ENCODE results near the gene DIS3. TPM values are rescaled to one million over a fixed set of nuclear protein-coding genes. Genes with fewer than 3 reads are reported as not detected.

The DIS3 gene
- total and polyA plus RNA-seq, 7 donors, result 5.4 to 24.5 (median 13.6) TPM

- WGBS, 2 donors, result 93% methylated on average over 6 of the region's 6 CpGs
- no peak for DNase-seq
- Histone ChIP-seq H3K27me3 (no peaks in the 10 kb centered on the region), H3K4me3 (no peak overlapping the region), H3K9me3 (no peaks in the 10 kb centered on the region), H3K36me3 (peaks cover 6 to 70% (median 33%) of the 10 kb centered on the region in 4 donors), H3K27ac (no peak overlapping the region), H3K4me1 (no peaks in the 10 kb centered on the region)
- intact Hi-C loops (cut with DNase I), result no loop called here
- no peak for TF ChIP-seq POLR2AphosphoS5 (IDR thresholded peaks at IDR 0.05)
These were observed 27.6 kb downstream of the DIS3 start for GRCh38 chr13:72754111-72754510.

GRCh38 chr13:72751220-72751619 is 30.5 kb downstream of the DIS3 start:
- peaks cover 0 to 65% (median 12%) of the 10 kb centered on the region in 4 donors for H3K36me3 ChIP-seq
- no peaks in the 10 kb centered on the region for H3K4me1 ChIP-seq
- no peaks in the 10 kb centered on the region for H3K9me3 ChIP-seq
- intact Hi-C loops (cut with DNase I), result no loop called here
- DNase-seq, result no peak
- no peaks in the 10 kb centered on the region for H3K27me3 ChIP-seq
- no peak overlapping the region for H3K27ac ChIP-seq
- no peak overlapping the region for H3K4me3 ChIP-seq
- TF ChIP-seq EP300 (IDR thresholded peaks at IDR 0.05), result no peak
- TF ChIP-seq, protein P1, sequence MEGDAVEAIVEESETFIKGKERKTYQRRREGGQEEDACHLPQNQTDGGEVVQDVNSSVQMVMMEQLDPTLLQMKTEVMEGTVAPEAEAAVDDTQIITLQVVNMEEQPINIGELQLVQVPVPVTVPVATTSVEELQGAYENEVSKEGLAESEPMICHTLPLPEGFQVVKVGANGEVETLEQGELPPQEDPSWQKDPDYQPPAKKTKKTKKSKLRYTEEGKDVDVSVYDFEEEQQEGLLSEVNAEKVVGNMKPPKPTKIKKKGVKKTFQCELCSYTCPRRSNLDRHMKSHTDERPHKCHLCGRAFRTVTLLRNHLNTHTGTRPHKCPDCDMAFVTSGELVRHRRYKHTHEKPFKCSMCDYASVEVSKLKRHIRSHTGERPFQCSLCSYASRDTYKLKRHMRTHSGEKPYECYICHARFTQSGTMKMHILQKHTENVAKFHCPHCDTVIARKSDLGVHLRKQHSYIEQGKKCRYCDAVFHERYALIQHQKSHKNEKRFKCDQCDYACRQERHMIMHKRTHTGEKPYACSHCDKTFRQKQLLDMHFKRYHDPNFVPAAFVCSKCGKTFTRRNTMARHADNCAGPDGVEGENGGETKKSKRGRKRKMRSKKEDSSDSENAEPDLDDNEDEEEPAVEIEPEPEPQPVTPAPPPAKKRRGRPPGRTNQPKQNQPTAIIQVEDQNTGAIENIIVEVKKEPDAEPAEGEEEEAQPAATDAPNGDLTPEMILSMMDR (IDR thresholded peaks at IDR 0.05), result no peak
- no peak for TF ChIP-seq POLR2AphosphoS5 (IDR thresholded peaks at IDR 0.05)
- TF ChIP-seq POLR2A (IDR thresholded peaks at IDR 0.05), result no peak

DNA sequence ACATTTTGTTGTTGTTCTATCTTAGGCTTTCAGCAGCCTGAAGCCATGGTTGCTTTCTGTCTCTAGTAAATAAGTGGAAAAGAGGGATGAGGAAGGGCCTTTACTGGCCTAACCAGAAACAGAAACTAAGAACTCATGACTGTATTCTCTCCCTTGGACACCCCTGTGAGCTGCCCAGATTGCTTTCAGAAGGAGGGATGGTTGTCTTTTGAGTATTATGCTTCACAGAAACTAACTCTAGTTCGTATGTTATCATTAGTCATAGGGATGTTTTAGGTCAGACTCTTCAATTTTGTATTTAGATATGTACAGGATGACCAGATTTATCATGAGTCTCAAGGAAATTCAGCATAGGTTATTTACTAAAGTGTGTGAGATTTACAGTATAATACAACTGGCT is 36.4 kb downstream of the DIS3 start:
- Histone ChIP-seq H3K9me3 (no peaks in the 10 kb centered on the region), H3K36me3 (peaks cover 0 to 45% (median 4%) of the 10 kb centered on the region in 4 donors)
- WGBS, 2 donors, result 79 to 87% methylated on average over 1 of the region's 1 CpG

GRCh38 chr13:72740015-72740414 is 41.7 kb downstream of the DIS3 start:
- DNase-seq, result no peak
- H3K9me3 ChIP-seq, result no peaks in the 10 kb centered on the region
- intact Hi-C loops (cut with DNase I), result no loop called here
- WGBS, 2 donors, result 80 to 84% methylated on average over 1 of the region's 1 CpG
- peak overlapping the region in 1 of 4 donors; percentile 8 for H3K27ac ChIP-seq
- H3K4me3 ChIP-seq, result no peak overlapping the region
- peaks cover 0 to 12% (median 4%) of the 10 kb centered on the region in 4 donors for H3K36me3 ChIP-seq
- peaks cover 0 to 16% (median 14%) of the 10 kb centered on the region in 4 donors for H3K4me1 ChIP-seq
- TF ChIP-seq POLR2A (IDR thresholded peaks at IDR 0.05) (no peak), POLR2AphosphoS5 (IDR thresholded peaks at IDR 0.05) (peak in 2 of 4 donors; percentile 37 to 53)
- TF ChIP-seq, protein P1 (IDR thresholded peaks at IDR 0.05), result no peak
- no peaks in the 10 kb centered on the region for H3K27me3 ChIP-seq

More for the DNA sequence above, 36.4 kb downstream of the DIS3 start:
- Histone ChIP-seq H3K27ac (no peak overlapping the region), H3K4me3 (no peak overlapping the region), H3K27me3 (no peaks in the 10 kb centered on the region), H3K4me1 (peaks cover 0 to 5% (median 5%) of the 10 kb centered on the region in 4 donors)
- TF ChIP-seq POLR2A (IDR thresholded peaks at IDR 0.05) (no peak), EP300 (IDR thresholded peaks at IDR 0.05) (no peak), POLR2AphosphoS5 (IDR thresholded peaks at IDR 0.05) (no peak)
- TF ChIP-seq, protein P1 (IDR thresholded peaks at IDR 0.05), result no peak
- no peak for DNase-seq
- intact Hi-C loops (cut with DNase I), result no loop called here

- no peak for DNase-seq
- 19 to 72% methylated on average over 3 of the region's 3 CpGs for WGBS, 2 donors
- Histone ChIP-seq H3K27ac (no peak overlapping the region), H3K36me3 (peaks cover 0 to 7% (median 0%) of the 10 kb centered on the region in 4 donors), H3K27me3 (no peaks in the 10 kb centered on the region), H3K4me1 (peaks cover 0 to 16% (median 14%) of the 10 kb centered on the region in 4 donors), H3K4me3 (no peak overlapping the region), H3K9me3 (no peaks in the 10 kb centered on the region)
- no peak for TF ChIP-seq POLR2AphosphoS5 (IDR thresholded peaks at IDR 0.05)
- TF ChIP-seq POLR2A (IDR thresholded peaks at IDR 0.05), result no peak
- TF ChIP-seq EP300 (IDR thresholded peaks at IDR 0.05), result no peak
- TF ChIP-seq, protein P1 (IDR thresholded peaks at IDR 0.05), result no peak
- intact Hi-C loops (cut with DNase I), result no loop called here
These were observed 44.7 kb downstream of the DIS3 start for GRCh38 chr13:72737033-72737432.
